Gastroesophageal sphincter (tissue), 3 donors: ENCODE measurements around the gene POU2F1.

ENCODE experiments used
- EP300 ChIP-seq: sonication (generic); formaldehyde crosslinking; IDR thresholded peaks from one replicate; pipeline ENCODE4 v1.6.1; 2017; ENCODE audit warnings: antibody characterized with exemption, mild to moderate bottlenecking
- POLR2A ChIP-seq, 2 donors: fragments of 450-650 bp; IDR thresholded peaks; one replicate each; pipeline ENCODE4 v1.6.1; 2017; ENCODE audit warnings: antibody characterized with exemption in 2 of 2, mild to moderate bottlenecking in 2 of 2, moderate library complexity in 1 of 2
- POLR2AphosphoS5 ChIP-seq: sonication (generic); formaldehyde crosslinking; IDR thresholded peaks from one replicate; pipeline ENCODE4 v1.6.1; 2017; ENCODE audit warnings: antibody characterized with exemption
- TF ChIP-seq, protein P1 (sequence below), 4 experiments: fragments of 200-600 bp in 2 of 4; fragments of 450-650 bp in 2 of 4; sonication (generic) in 1 of 4; IDR thresholded peaks; one replicate each; pipeline ENCODE4 v1.5.1; 2017 to 2019; ENCODE audit warnings: antibody characterized with exemption in 4 of 4, mild to moderate bottlenecking in 2 of 4, moderate library complexity in 2 of 4

DNA sequence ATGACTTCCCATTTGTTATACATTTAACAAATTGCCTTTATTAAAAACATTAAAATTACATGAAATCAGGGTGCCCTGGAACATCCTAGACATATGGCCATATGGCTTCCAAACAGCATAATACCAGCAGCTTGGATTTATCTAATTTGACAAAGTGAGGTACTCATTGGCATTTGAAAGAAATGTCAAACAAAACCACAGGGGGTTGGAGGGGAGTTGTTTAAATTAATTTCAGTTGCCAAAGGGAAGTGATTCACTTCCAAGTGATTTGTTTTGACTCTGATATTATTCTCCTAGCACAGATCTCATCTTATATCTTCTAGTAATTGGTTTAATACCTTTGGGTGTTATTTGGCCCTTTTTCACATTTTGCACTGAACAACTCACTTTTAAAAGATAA is 24.5 kb upstream of the POU2F1 start:
- TF ChIP-seq POLR2AphosphoS5 (no peak), EP300 (no peak), POLR2A (IDR thresholded peaks at IDR 0.05) (no peak)
- TF ChIP-seq, protein P1, sequence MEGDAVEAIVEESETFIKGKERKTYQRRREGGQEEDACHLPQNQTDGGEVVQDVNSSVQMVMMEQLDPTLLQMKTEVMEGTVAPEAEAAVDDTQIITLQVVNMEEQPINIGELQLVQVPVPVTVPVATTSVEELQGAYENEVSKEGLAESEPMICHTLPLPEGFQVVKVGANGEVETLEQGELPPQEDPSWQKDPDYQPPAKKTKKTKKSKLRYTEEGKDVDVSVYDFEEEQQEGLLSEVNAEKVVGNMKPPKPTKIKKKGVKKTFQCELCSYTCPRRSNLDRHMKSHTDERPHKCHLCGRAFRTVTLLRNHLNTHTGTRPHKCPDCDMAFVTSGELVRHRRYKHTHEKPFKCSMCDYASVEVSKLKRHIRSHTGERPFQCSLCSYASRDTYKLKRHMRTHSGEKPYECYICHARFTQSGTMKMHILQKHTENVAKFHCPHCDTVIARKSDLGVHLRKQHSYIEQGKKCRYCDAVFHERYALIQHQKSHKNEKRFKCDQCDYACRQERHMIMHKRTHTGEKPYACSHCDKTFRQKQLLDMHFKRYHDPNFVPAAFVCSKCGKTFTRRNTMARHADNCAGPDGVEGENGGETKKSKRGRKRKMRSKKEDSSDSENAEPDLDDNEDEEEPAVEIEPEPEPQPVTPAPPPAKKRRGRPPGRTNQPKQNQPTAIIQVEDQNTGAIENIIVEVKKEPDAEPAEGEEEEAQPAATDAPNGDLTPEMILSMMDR (IDR thresholded peaks at IDR 0.05) = no peak
